HG03521 (cell line): ENCODE data around the gene HAUS8.
"Not testable (repeated sequence)": the region's sequence is repeated elsewhere in the genome, so short reads cannot be mapped to it uniquely, and the experiment has no call there.

Experiments used
- ATAC-seq: cut with Tn5 transposase; IDR thresholded peaks from one replicate; pipeline ENCODE4 v1.9.1; 2021; ENCODE audit warnings: mild to moderate bottlenecking, moderate library complexity; ENCODE audit not compliant: unreplicated experiment

HAUS8 gene

DNA sequence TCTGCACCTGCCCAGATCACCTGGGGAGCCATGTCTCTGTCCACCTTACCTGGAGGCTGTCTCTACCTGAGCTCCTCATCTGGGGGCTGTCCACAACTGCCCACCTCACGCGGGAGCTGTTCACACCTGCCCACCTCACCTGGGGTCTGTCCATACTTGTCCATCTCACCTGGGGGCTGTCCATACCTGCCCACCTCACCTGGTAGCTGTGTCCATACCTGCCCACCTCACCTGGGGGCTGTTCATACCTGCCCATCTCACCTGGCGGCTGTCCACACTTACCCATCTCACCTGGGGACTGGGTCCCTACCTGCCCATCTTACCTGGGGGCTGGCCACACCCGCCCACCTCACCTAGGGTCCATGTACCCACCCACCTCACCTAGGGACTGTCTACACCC, 38.6 kb downstream of the HAUS8 start:
- no peak for ATAC-seq

DNA sequence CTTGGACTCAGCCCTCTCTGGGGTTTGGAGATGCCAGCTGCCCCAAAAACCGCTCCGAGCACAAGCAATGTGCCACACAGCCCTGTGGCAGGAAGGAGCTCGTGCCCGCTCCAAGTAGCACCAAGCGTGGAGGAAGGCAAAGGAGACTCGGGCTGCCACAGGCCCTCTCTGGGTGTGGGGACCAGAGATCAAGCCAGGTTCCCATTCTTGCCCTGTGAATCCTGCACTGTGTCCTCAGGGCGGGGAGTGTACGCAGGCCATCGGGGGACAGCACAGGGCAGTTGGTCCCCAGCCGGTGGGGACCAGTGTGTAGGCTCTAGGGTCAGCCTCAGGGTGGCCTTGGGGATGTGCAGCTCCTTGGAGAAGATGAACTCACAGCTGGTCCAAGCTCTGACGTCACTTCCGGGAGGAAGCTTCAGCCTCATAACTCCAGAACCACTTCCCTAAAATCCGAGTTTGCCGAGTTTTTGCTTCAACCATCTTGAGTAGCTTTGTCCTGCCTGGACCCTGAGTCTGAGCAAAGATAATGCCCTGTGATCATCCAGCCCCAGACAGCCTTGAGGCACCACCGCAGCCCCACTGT, 39.3 kb downstream of the HAUS8 start:
- ATAC-seq, result no peak

DNA sequence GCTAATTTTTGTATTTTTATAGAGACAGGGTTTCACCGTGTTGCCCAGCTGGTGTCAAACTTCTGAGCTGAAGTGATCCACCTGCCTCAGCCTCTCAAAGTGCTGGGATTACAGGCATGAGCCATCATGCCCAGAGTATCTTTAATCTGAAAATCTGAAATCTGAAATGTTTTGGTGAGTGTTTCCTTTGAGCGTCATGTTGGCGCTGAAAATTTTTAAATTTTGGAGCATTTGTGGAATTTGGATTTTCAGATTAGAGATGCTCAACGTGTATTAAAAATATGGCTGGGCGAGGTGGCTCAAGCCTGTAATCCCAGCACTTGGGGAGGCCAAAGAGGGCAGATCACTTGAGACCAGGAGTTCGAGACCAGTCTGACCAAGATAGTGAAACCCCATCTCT, 43.5 kb downstream of the HAUS8 start:
- no peak for ATAC-seq

DNA sequence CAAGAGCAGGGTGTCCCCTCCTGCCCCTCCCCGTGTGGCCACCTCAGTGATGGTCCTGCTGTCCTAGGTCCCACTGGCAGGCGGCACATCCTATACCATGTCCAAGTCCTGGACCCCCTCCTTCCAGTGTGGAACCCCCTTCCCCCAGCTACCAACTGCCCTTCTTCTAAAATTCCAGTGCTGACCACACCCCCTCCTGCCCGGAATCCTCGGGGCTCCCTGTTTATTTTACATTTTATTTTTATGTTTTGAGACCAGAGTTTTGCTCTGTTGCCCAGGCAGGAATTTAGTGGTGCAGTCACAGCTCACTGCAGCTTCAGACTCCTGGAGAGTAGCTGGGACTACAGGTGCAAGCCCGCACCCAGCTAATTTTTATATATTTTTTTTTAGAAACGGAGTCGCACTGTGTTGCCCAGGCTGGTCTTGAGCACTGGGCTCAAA, 47.7 kb downstream of the HAUS8 start:
- no peak for ATAC-seq

DNA sequence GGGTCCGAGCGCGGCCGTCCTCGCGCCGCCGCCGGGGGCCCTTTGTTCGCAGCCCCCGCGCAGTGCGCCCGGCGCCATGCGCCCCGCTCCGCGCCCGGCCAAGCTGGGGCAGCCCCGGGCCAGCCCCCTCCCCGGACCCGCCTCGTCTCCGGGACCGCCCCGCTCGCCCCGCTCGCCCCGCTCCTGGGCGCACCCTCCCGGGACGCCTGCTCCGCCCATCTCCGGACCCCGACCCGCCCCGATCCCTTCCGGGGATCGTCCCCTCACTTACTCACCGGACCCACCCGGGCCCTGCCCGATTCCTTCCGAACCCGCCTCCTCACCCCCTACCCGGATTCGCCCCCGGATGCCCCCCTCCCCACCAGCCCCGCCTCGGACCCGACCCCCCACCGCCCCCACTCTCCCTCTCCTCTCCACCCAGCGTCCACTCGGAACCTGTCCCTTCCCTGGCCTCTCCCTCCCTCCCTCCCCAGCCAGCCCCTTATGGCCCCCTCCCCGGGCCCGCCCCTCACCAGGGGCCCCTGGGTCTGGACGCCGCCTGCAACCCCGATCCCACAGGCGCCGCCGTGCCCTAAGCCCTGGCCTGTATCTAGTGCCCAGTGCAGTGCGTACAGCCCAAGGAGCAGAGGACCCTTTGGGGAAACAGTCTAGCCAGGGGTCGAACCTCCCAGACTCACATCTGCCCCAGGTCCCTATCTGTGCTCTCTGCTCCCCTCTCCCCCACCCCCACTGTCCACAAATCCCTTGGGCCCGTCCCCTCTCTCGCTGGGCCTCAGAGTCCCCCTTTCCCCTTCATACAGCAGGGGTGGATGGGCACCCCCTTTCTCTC, 48.3 kb downstream of the HAUS8 start, which contains the start of gene CPAMD8:
TSS of gene CPAMD8 (minus strand) at position 105 of the 829 bp plus-strand sequence. CDS start 168 bp downstream, outside the sequence.
- no peak for ATAC-seq

DNA sequence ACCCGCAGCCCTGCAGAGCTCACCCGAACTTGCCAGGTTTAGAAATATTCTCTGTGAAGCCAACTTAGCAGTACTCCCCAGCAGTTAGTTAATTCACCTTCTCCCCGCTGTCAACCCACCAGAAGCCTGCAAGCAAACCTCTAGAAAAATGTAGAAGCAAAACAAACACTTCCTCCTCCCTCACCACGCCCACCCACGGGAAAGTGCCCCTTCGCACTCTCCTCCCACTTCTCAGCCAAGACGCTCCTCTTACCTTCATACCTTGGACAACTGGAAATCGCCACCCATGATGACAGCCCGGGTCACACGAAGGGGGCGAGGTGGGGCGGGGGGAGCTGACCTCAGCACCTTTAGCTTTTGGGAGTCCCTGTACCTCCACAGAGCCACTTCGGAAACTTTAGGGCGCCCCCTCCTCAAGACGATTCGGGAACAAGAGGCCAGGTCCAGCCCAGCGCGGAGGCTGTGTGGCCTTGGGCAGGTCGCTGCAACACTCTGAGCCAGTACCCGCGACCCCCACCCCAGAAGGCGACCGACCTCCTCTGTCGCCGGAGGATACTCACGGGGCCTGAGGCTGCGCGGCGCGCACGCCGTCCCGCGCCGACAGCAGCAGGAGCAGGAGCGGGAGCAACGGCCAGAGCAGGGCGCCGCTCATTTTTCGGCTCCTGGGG, 49.1 kb downstream of the HAUS8 start:
- ATAC-seq, result no peak

DNA sequence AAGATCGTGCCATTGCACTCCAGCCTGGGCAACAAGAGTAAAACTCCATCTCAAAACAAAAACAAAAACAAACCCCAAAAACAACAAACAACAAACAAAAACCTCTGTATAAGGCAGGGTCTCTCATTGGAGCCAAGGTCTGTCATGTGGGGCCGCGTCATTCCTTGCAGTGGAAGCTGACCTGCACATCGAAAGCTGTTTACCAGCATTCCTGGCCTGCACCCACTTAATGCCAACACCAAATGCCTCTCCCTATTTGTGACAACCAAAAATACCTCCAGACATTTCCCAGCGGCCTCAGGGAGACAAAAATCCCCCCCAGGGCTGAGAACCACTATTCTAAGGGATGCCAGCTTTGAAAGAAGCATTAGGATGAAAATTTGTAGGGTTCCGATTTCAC, 49.9 kb downstream of the HAUS8 start:
- no peak for ATAC-seq

DNA sequence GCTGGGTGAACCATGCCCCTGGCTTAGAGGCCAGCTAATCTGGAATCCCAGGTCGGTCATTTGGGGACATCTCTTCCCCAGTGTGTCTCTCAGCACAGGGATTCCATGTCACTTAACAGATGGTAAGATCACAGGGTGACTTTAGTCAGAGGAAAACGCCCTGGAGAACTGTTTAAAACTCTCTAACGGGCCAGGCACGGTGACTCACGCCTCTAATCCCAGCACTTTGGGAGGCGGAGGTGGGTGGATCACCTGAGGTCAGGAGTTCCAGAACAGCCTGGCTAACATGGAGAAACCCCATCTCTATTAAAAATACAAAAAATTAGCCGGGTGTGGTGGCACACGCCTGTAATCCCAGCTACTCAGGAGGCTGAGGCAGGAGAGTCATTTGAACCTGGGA, 50.3 kb downstream of the HAUS8 start:
- not testable (repeated sequence) for ATAC-seq

DNA sequence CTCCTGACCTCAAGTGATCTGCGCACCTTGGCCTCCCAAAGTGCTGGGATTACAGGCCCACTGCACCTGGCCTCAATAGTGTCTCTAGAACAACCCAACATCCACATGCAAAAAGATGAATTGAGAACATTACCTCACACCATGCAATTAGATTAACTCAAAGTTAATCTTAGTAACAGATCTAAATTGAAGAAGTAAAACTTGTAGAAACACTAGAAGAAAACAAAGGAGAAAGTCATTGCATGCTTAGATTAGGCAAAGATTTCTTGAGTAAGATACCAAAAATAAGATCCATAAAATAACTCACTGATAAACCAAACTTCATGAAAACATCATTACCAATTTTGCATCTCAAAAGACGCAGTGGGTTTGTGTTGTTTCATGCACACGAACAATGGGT, 51.4 kb downstream of the HAUS8 start:
- no peak for ATAC-seq

DNA sequence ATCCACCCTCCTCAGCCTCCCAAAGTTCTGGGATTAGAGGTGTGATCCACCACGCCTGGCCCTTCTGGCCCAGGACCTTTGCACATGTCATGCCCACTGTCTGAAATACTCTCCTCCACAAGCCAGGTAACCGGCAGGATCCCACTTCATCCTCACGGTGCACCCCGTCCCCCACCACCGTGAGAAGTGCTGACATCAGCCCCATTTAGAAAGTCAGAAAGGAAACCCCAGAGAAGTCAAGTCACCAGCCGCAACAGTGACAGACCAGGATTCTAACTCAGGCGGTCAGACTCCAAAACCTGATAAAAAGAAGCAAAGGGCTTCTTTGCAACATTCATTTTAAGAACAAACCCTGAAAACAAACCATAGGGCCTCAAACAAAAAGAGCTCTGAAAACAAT, 52.5 kb downstream of the HAUS8 start:
- no peak for ATAC-seq

DNA sequence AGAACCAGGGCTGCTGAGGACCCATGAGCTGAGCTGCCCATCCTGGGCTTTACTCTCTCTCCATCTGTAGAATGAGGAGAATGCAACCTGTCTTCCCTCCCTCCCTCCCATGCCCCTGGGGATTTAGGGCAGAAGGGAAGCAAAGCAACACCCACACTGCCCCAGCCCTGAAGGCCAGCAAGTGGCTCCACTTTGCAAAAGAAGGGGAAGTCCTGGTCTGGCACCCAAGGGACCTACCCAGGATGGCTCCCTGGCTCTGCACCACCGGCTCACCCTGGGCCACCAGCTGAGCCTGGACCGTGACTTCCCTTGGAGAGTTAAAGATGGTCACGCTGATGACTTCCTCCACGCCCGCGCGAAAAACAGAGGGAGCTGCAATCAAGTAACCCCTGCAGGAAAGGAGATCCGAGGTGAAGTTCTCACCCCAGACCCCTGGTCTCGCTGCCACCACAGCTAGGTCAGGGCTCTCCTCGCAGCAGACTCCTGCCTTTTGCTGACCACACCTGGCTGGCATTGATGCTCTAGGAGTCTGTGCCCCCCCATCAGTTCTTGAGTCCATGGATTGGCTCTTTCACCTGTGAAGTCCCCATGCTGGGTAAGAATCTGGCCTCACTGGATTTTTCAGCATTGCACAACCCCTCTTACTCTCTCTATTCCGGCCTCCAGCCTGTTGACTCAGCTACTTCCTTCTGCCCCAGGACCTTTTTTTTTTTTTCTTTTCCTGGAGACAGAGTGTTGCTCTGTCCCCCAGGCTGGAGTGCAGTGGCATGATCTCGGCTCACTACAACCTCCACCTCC, 53.3 kb downstream of the HAUS8 start:
- ATAC-seq, result no peak

DNA sequence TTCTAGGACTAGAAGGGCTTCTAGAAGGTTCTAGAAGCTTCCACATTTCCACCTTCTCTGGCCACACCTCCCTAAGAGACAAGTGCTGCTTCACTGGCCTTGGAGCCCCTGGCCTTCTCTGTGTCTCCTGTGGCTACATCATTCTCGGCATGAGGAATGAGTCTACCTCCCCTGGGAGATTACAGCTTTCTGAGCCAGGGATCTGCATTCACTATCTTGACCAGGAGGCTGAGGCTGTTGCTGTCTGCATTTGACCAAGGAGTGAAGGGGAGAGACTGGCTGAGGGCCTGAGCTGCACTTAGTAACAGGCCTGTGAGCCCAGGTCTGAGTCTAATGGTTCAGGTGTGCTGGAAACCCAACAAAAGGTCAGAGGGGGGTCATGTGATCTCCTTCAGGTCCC, 53.9 kb downstream of the HAUS8 start:
- no peak for ATAC-seq

DNA sequence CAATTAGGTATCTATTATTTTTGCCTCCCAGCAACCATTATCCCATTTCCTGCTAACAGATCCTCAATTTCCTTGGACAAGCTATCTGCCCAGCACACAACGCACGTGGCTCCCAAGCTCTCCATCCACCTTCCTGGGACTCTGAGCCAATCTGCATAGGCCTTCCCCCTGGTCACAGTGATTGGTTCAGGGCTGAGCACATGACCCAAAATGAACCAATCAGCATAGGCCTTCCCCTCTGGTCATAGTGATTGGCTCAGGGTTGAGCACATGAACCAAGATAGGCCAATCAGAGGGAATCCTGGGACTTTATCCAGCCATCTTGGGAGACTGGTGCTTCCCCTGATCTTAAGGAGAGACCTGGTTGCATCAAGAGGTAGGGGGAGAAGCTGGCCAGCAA, 54.4 kb downstream of the HAUS8 start:
- no peak for ATAC-seq

DNA sequence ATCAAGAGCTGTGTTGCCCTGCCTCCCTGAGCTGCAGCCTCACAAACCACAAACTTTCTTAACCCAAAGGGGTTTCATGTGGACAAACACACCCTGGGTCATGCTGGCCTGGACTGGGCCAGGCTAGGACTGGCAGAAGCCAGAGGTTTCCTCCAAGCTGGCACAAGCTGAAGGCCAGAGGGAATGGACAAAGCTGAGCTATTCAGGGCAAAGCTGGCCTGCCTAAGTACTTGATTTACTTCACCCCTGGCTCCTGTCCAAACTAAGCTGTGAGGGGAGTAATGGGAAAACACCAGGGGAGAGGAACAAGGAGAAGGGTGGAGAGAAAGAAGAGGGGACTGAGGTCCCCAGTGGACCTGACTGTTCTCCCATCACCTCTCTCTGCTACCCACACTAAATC, 54.9 kb downstream of the HAUS8 start:
- no peak for ATAC-seq

DNA sequence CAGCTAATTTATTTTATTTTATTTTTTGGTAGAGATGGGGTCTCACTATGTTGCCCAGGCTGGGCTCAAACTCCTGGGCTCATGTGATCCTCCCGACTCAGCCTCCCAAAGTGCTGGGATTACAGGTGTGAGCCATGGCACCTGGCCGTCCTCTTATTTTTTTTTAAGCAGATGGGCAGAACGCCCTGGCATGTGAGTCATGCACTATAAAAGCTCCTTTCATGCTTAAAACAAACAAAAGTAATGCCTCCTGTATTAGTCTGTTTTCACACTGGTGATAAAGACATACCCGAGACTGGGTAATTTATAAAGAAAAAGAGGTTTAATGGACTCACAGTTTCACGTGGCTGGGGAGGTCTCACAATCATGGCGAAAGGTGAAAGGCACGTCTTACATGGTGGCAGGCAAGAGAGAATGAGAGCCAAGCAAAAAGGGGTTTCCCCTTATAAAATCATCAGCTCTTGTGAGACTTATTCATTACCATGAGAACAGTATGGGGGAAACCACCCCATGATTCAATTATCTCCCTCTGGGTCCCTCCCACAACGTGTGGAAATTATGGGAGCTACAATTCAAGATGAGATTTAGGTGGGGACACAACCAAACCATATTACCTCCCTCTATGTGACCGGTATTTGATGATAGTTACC, 60.9 kb downstream of the HAUS8 start:
- ATAC-seq, result not testable (repeated sequence)

DNA sequence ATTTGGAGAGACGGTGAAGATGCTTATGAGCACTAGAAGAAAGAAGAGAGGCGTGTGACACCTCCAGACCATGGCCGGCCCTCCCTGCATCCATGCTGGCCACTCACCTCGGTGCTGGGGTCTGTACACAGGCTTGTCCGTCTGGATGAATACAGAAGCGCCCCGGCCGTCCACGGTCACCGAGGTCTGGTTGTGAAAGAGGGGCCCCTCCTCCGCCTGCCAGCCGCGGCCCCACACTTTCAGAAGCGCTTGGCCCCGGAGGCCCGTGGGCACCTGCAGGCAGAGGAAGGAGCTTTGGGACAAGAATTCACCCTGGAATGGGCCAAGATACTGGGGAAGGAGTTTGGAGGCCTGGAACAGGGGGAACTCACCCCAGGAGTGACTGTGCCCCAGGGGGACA, 63.8 kb downstream of the HAUS8 start:
- no peak for ATAC-seq

DNA sequence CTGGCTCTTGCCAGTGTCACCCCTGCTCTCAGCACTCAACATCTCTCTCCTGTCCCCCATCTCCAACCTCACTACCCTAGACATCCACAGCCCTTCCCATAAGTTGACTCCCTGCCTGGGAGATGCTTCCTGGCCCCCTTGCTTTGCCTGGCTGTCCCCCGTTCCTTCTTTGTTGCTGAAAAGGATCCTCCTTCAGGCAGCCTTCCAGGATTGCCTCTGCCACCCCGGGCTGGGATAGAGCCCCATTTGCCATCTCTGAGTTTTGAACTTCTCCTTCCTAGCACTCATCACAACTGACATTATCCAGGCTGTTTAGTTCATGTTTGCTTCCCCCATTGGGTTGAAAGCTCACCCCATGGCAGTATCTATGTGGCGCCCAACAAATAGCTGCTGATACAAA, 68.7 kb downstream of the HAUS8 start:
- ATAC-seq, result no peak

DNA sequence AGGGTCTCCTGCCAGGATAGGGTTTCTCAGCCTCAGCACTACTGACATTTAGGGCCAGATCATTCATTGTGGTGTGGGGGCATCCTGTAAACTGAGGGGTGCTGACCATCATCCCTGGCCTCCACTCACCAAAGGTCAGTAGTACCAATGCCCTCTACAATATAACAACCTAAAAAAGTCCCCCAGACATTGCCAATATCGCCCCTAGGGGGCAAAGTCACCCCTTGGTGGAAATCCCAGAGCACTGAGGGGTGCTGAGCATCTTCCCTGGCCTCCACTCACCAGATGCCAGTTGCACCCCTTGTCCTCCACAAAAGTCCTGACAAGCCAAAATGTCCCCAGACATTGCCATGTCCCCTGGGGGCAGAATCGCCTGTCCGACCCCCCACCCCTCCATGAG, 70.3 kb downstream of the HAUS8 start:
- no peak for ATAC-seq

DNA sequence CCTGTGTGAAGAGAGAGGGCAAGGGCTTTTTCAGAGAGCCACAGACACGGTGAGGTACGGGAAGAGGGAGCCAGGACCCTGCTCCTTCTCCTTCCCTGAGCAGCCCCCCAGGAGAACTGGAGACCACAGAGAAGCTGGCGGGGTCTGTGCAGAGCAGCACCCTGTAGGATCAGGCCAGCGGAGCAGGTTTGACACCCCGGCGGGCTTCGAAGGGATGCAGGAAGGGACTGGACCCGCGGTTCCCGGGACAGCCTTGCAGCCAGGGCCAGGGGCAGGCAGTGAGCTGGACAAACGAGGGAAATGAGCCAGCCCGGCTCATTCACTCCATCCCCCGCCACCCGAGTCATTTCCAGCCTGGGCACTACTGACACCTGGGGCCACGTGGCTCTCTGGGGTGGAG, 70.9 kb downstream of the HAUS8 start:
- ATAC-seq, result no peak

DNA sequence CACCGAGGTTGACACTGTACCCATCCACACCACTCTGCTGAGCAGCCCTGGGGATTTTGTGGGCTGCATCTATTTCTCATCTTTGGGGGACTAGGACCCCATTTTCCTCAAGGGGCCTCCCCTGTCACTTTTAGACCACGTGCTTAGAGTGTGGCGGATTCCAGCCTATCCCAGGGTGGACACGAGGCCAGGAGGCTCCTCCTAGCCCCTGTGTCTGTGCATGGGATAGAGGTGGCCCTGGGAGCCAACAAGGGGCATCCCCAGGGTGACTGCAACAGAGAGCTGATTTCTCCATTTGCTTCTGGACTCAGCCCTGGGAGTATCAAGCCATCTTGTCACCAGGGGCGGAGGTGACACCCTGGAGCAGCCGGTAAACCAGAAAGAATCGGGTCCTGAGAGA, 72.8 kb downstream of the HAUS8 start:
- no peak for ATAC-seq
